Measurements from ENCODE around the gene CTNNA2. TPM values are rescaled to one million over a fixed set of nuclear protein-coding genes. Genes with fewer than 3 reads are reported as not detected.

The CTNNA2 gene
- polyA plus RNA-seq, 1 of the 3 experiments (the other 2 are of a cell fraction): 0.30 TPM

- H3K4me3 ChIP-seq (ENCODE audit: low read depth in 2 of 2, low read length in 1 of 2): no peak overlapping the region
- no peak overlapping the region for H3K27ac ChIP-seq (ENCODE audit: low read depth in 2 of 2, low read length in 1 of 2)
- ChIA-PET POLR2A (no interaction called here), CTCF (interaction anchor here (0.6 kb wide), 1 partner anchor 84 kb away, joined by 3 read pairs; no protein-coding TSS in a partner anchor)
- no peak overlapping the region for H3K9ac ChIP-seq
- no peaks in the 10 kb centered on the region for H3F3A ChIP-seq (replicated peaks; ENCODE audit: insufficient read depth)
- TF ChIP-seq EZH2phosphoT487 (IDR thresholded peaks at IDR 0.05; ENCODE audit: borderline replicate concordance, low read depth) (no peak), FOXM1 (IDR thresholded peaks at IDR 0.05; ENCODE audit: low read depth) (no peak), EP300 (IDR thresholded peaks at IDR 0.05; ENCODE audit: borderline replicate concordance in 1 of 2, low read depth in 1 of 2, low read length in 1 of 2) (no peak), JUND (IDR thresholded peaks at IDR 0.05) (no peak), TAF1 (IDR thresholded peaks at IDR 0.05; ENCODE audit: borderline replicate concordance, low read depth, low read length) (no peak), NRF1 (IDR thresholded peaks at IDR 0.05; ENCODE audit: low read depth, low read length) (no peak), NFIC (IDR thresholded peaks at IDR 0.05; ENCODE audit: borderline replicate concordance) (no peak)
- 56% methylated on average over 2 of the region's 2 CpGs for WGBS (ENCODE audit: low lambda C conversion rate)
- no peaks in the 10 kb centered on the region for H3K79me2 ChIP-seq (ENCODE audit: insufficient read depth)
- no peaks in the 10 kb centered on the region for H3K9me3 ChIP-seq
- H3K27me3 ChIP-seq (ENCODE audit: insufficient read depth): no peaks in the 10 kb centered on the region
- H3K36me3 ChIP-seq (replicated peaks in 1 of 2; ENCODE audit: control insufficient read depth in 1 of 2, insufficient read depth in 2 of 2, low read length in 1 of 2): no peaks in the 10 kb centered on the region
- no peaks in the 10 kb centered on the region for H4K20me1 ChIP-seq (ENCODE audit: insufficient read depth)
- no peak overlapping the region for H2AFZ ChIP-seq (ENCODE audit: low read depth)
- H3K4me1 ChIP-seq (ENCODE audit: control insufficient read depth in 1 of 2, insufficient read depth in 2 of 2, low read depth in 1 of 2, low read length in 1 of 2): peaks cover 2 to 7% of the 10 kb centered on the region in 2 experiments; a peak in 2 of 4 replicates
- no peaks in the 10 kb centered on the region for H3K9me2 ChIP-seq
- DNase-seq: no peak
- no peak overlapping the region for H3K4me2 ChIP-seq
Observed at GRCh38 chr2:80022018-80022417, 509.2 kb downstream of the CTNNA2 start.

- Histone ChIP-seq H3K9me3 (no peaks in the 10 kb centered on the region), H4K20me1 (ENCODE audit: insufficient read depth) (no peaks in the 10 kb centered on the region), H3K4me1 (ENCODE audit: control insufficient read depth in 1 of 2, insufficient read depth in 2 of 2, low read depth in 1 of 2, low read length in 1 of 2) (peaks cover 0 to 9% of the 10 kb centered on the region in 2 experiments; a peak in 2 of 4 replicates), H3K4me3 (ENCODE audit: low read depth in 2 of 2, low read length in 1 of 2) (no peak overlapping the region), H3K9ac (no peak overlapping the region), H3K27me3 (ENCODE audit: insufficient read depth) (no peaks in the 10 kb centered on the region), H3K36me3 (replicated peaks in 1 of 2; ENCODE audit: control insufficient read depth in 1 of 2, insufficient read depth in 2 of 2, low read length in 1 of 2) (no peaks in the 10 kb centered on the region), H3K27ac (ENCODE audit: low read depth in 2 of 2, low read length in 1 of 2) (no peak overlapping the region), H3K9me2 (no peaks in the 10 kb centered on the region), H2AFZ (ENCODE audit: low read depth) (no peak overlapping the region), H3K79me2 (ENCODE audit: insufficient read depth) (no peaks in the 10 kb centered on the region), H3F3A (replicated peaks; ENCODE audit: insufficient read depth) (no peaks in the 10 kb centered on the region), H3K4me2 (no peak overlapping the region)
- TF ChIP-seq ELF1 (IDR thresholded peaks at IDR 0.05) (no peak), EZH2phosphoT487 (IDR thresholded peaks at IDR 0.05; ENCODE audit: borderline replicate concordance, low read depth) (no peak), EP300 (IDR thresholded peaks at IDR 0.05; ENCODE audit: borderline replicate concordance in 1 of 2, low read depth in 1 of 2, low read length in 1 of 2) (no peak), CHD2 (IDR thresholded peaks at IDR 0.05; ENCODE audit: low read length, partially characterized antibody) (no peak), SMC3 (IDR thresholded peaks at IDR 0.05; ENCODE audit: low read depth, low read length) (no peak), RFX5 (IDR thresholded peaks at IDR 0.05; ENCODE audit: low read length) (no peak), TAF1 (IDR thresholded peaks at IDR 0.05; ENCODE audit: borderline replicate concordance, low read depth, low read length) (no peak), GATA2 (CRISPR knock-in tag; IDR thresholded peaks at IDR 0.05) (no peak), RAD21 (IDR thresholded peaks at IDR 0.05; ENCODE audit: low read length) (no peak), NFIC (IDR thresholded peaks at IDR 0.05; ENCODE audit: borderline replicate concordance) (no peak), JUND (IDR thresholded peaks at IDR 0.05) (no peak), FOXM1 (IDR thresholded peaks at IDR 0.05; ENCODE audit: low read depth) (no peak), RCOR1 (IDR thresholded peaks at IDR 0.05; ENCODE audit: low read length) (no peak), FOSL2 (IDR thresholded peaks at IDR 0.05; ENCODE audit: borderline replicate concordance, low read depth) (no peak)
- TF ChIP-seq, protein P1, sequence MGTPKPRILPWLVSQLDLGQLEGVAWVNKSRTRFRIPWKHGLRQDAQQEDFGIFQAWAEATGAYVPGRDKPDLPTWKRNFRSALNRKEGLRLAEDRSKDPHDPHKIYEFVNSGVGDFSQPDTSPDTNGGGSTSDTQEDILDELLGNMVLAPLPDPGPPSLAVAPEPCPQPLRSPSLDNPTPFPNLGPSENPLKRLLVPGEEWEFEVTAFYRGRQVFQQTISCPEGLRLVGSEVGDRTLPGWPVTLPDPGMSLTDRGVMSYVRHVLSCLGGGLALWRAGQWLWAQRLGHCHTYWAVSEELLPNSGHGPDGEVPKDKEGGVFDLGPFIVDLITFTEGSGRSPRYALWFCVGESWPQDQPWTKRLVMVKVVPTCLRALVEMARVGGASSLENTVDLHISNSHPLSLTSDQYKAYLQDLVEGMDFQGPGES (IDR thresholded peaks at IDR 0.05; ENCODE audit: low read depth, low read length): no peak
- TF ChIP-seq, protein P2, sequence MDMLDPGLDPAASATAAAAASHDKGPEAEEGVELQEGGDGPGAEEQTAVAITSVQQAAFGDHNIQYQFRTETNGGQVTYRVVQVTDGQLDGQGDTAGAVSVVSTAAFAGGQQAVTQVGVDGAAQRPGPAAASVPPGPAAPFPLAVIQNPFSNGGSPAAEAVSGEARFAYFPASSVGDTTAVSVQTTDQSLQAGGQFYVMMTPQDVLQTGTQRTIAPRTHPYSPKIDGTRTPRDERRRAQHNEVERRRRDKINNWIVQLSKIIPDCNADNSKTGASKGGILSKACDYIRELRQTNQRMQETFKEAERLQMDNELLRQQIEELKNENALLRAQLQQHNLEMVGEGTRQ (IDR thresholded peaks at IDR 0.05; ENCODE audit: borderline replicate concordance, low read depth, low read length): no peak
- TF ChIP-seq, protein P3, sequence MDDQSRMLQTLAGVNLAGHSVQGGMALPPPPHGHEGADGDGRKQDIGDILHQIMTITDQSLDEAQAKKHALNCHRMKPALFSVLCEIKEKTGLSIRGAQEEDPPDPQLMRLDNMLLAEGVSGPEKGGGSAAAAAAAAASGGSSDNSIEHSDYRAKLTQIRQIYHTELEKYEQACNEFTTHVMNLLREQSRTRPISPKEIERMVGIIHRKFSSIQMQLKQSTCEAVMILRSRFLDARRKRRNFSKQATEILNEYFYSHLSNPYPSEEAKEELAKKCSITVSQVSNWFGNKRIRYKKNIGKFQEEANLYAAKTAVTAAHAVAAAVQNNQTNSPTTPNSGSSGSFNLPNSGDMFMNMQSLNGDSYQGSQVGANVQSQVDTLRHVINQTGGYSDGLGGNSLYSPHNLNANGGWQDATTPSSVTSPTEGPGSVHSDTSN (IDR thresholded peaks at IDR 0.05): no peak
- DNase-seq: no peak
- POLR2A ChIA-PET: no interaction called here
- WGBS (ENCODE audit: low lambda C conversion rate): 58% methylated on average over 5 of the region's 5 CpGs
- CTCF ChIA-PET: interaction anchor here (1.1 kb wide), 1 partner anchor 9 kb away, joined by 3 read pairs; no protein-coding TSS in a partner anchor
Observed at GRCh38 chr2:80026040-80026729, 513.3 kb downstream of the CTNNA2 start.

Data from SK-N-SH (cell line).